ENCODE measurements around the gene ECT2L. TPM values are rescaled to one million over a fixed set of nuclear protein-coding genes. Genes with fewer than 3 reads are reported as not detected.

The ECT2L gene
- total RNA-seq, 1 donor from 2014 or later, result not detected

GRCh38 chr6:138805016-138805765 lies 9.3 kb downstream of the ECT2L start:
- H3K4me1 Mint-ChIP-seq (ENCODE audit: low read depth), result peaks cover 4% of the 10 kb centered on the region
- H3K27me3 Mint-ChIP-seq (ENCODE audit: low read depth), result no peaks in the 10 kb centered on the region
- TF ChIP-seq CTCF (IDR thresholded peaks at IDR 0.05), result no peak
- H3K9me3 Mint-ChIP-seq (ENCODE audit: low read depth), result peaks cover 4% of the 10 kb centered on the region
- no peaks in the 10 kb centered on the region for H3K36me3 Mint-ChIP-seq (ENCODE audit: low read depth)
- DNase-seq (ENCODE audit: low spot score), result no peak
- no peak overlapping the region for H3K4me3 Mint-ChIP-seq (ENCODE audit: unreplicated experiment)
- H3K27ac Mint-ChIP-seq (ENCODE audit: unreplicated experiment), result no peak overlapping the region

- Mint-ChIP-seq H3K27ac (ENCODE audit: unreplicated experiment) (no peak overlapping the region), H3K9me3 (ENCODE audit: low read depth) (peaks cover 4% of the 10 kb centered on the region), H3K36me3 (ENCODE audit: low read depth) (no peaks in the 10 kb centered on the region), H3K27me3 (ENCODE audit: low read depth) (no peaks in the 10 kb centered on the region), H3K4me1 (ENCODE audit: low read depth) (peaks cover 4% of the 10 kb centered on the region), H3K4me3 (ENCODE audit: unreplicated experiment) (no peak overlapping the region)
- no peak for TF ChIP-seq CTCF (IDR thresholded peaks at IDR 0.05)
- no peak for DNase-seq (ENCODE audit: low spot score)
Measured at GRCh38 chr6:138806889-138807288, 11.0 kb downstream of the ECT2L start.

DNA sequence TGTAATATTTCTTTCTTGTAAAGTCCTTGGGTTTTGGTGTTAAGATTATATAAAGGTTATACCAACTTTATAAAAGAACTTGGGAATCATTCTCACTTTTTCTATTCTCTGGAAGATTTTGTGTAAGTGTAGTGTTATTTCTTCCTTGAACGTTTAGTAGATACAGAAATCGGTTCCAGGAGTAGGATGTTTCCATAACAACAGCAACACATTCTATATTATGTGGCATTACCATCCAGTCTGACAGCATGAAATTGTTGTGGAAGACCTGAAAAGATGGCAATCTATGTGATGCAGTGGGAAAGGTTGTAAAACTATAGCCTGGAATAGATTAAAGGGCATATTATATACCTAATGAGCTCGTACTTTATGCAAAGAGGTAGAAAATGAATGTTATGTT lies 13.8 kb downstream of the ECT2L start:
- no peak for TF ChIP-seq CTCF (IDR thresholded peaks at IDR 0.05)
- Mint-ChIP-seq H3K4me3 (ENCODE audit: unreplicated experiment) (no peak overlapping the region), H3K27me3 (ENCODE audit: low read depth) (no peaks in the 10 kb centered on the region), H3K27ac (ENCODE audit: unreplicated experiment) (no peak overlapping the region), H3K9me3 (ENCODE audit: low read depth) (peaks cover 4% of the 10 kb centered on the region), H3K36me3 (ENCODE audit: low read depth) (no peaks in the 10 kb centered on the region), H3K4me1 (ENCODE audit: low read depth) (no peaks in the 10 kb centered on the region)
- DNase-seq (ENCODE audit: low spot score), result no peak

DNA sequence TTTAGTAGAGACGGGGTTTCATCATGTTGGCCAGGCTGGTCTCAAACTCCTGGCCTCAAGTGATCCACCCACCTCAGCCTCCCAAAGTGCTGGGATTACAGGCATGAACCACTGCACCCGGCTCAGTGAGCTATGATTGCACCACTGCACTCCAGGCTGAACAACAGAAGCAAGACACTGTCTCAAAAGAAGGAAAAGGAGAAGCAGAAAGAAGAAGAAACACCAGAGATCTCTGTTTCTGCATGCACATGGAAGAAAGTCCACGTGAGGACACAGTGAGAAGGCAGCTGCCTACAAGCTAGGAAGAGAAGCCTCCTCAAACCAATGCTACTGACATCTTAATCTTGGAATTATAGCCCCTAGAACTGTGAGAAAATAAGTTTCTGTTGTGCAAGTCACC lies 16.0 kb downstream of the ECT2L start:
- Mint-ChIP-seq H3K4me3 (ENCODE audit: unreplicated experiment) (no peak overlapping the region), H3K9me3 (ENCODE audit: low read depth) (peaks cover 4% of the 10 kb centered on the region), H3K36me3 (ENCODE audit: low read depth) (no peaks in the 10 kb centered on the region), H3K27me3 (ENCODE audit: low read depth) (no peaks in the 10 kb centered on the region), H3K4me1 (ENCODE audit: low read depth) (peaks cover 3% of the 10 kb centered on the region), H3K27ac (ENCODE audit: unreplicated experiment) (no peak overlapping the region)
- DNase-seq (ENCODE audit: low spot score), result no peak
- TF ChIP-seq CTCF (IDR thresholded peaks at IDR 0.05), result no peak

GRCh38 chr6:138814179-138814834 lies 18.4 kb downstream of the ECT2L start:
- Mint-ChIP-seq H3K36me3 (ENCODE audit: low read depth) (no peaks in the 10 kb centered on the region), H3K4me1 (ENCODE audit: low read depth) (peaks cover 13% of the 10 kb centered on the region), H3K27ac (ENCODE audit: unreplicated experiment) (no peak overlapping the region), H3K4me3 (ENCODE audit: unreplicated experiment) (no peak overlapping the region), H3K9me3 (ENCODE audit: low read depth) (peaks cover 4% of the 10 kb centered on the region), H3K27me3 (ENCODE audit: low read depth) (no peaks in the 10 kb centered on the region)
- DNase-seq (ENCODE audit: low spot score), result no peak
- TF ChIP-seq CTCF (IDR thresholded peaks at IDR 0.05), result no peak
